Astrocyte of the spinal cord (primary cell): Measurements from ENCODE around the gene IL16.

Experiments used
- DNase-seq: peaks from one replicate; pipeline ENCODE4 v3.0.0; 2011; ENCODE audit warnings: low read depth, low spot score
- H3K4me3 ChIP-seq: 2 replicates; pipeline ENCODE4 v1.5.1; 2011; ENCODE audit warnings: low read depth, mild to moderate bottlenecking, low read length, moderate library complexity
- CTCF ChIP-seq: IDR thresholded peaks from 2 replicates; pipeline ENCODE4 v1.5.1; 2012; ENCODE audit warnings: low read depth, mild to moderate bottlenecking, low read length, inconsistent platforms
- in situ Hi-C: cut with HindIII; loops from 2 replicates; pipeline ENCODE4 v1.10.0; 2017; ENCODE audit warnings: low sequenced_read_pairs

IL16 gene

GRCh38 chr15:81268881-81269601 lies 72.4 kb downstream of the IL16 start:
- no peak overlapping the region for H3K4me3 ChIP-seq
- no peak for DNase-seq
- in situ Hi-C loops = no loop called here
- TF ChIP-seq CTCF = no peak

- no peak for DNase-seq
- in situ Hi-C loops = no loop called here
- no peak for TF ChIP-seq CTCF
- no peak overlapping the region for H3K4me3 ChIP-seq
Measured at GRCh38 chr15:81270188-81270587, 73.5 kb downstream of the IL16 start.

- H3K4me3 ChIP-seq = no peak overlapping the region
- no peak for DNase-seq
- no peak for TF ChIP-seq CTCF
- in situ Hi-C loops = no loop called here
Measured at GRCh38 chr15:81270781-81271491, 74.3 kb downstream of the IL16 start.

- in situ Hi-C loops = no loop called here
- no peak for DNase-seq
- no peak overlapping the region for H3K4me3 ChIP-seq
- no peak for TF ChIP-seq CTCF
Measured at GRCh38 chr15:81271761-81272644, 75.3 kb downstream of the IL16 start.

- DNase-seq = no peak
- no peak for TF ChIP-seq CTCF
- in situ Hi-C loops = no loop called here
- no peak overlapping the region for H3K4me3 ChIP-seq
Measured at GRCh38 chr15:81273200-81273599, 76.5 kb downstream of the IL16 start.

GRCh38 chr15:81273855-81274254 lies 77.2 kb downstream of the IL16 start:
- in situ Hi-C loops = no loop called here

More at GRCh38 chr15:81273855-81274254, 77.2 kb downstream of the IL16 start:
- H3K4me3 ChIP-seq = no peak overlapping the region
- DNase-seq = no peak
- TF ChIP-seq CTCF = no peak
